ENCODE results near the gene SPG11. TPM values are rescaled to one million over a fixed set of nuclear protein-coding genes. Genes with fewer than 3 reads are reported as not detected.
A peak's percentile ranks its signal among the peaks of the same experiment; 100 is the strongest.

Gene SPG11
- total and polyA plus RNA-seq, 2 of the 13 experiments (the other 11 are each of a cell fraction or from before 2014, with no cell fraction given): 31.5 to 40.7 TPM

DNA sequence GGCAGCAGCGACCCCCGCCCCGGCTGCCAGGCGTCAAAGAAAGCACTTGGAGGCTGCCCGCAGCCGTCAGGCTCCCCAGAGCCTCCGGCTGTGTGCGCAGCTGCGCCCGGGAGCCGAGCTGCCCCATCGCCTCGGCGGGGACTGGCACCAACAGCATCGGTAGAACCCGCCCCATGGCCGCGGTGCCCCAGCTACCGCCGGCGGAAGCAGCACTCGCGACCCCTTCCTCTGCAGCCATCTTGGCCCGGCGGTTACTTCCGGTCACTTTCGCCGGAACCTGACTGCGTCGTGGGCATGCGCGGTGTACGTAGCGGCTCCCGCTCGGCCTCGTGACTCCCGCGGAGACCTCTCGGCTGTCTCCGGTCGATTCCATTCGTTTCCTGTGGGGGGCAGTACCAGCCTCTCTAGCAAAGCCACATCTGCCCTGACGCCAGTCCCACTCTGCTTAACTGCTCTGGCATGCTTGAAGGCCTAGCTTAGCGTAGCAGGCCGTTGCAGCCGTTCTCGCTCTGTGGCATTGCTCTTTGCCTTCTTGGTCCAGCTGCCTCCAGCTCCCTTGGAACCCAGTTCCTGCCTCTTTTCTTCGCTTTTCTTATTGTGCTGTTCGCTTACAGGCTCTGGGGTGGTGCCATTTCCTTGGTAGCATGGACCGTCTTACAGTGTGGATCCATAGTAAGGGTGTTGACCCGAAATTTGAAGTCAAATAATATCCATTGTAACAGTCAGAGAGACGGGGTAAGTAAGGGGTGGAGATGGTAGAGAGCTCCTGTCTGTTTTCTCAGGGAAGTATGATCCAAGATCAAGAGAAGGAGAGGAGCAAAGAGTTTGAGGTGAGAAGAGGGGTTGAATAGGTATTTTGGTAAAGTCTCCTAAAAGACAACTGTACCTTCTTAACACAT is at the start of gene SPG11 (continued):
- TF ChIP-seq, protein P1, sequence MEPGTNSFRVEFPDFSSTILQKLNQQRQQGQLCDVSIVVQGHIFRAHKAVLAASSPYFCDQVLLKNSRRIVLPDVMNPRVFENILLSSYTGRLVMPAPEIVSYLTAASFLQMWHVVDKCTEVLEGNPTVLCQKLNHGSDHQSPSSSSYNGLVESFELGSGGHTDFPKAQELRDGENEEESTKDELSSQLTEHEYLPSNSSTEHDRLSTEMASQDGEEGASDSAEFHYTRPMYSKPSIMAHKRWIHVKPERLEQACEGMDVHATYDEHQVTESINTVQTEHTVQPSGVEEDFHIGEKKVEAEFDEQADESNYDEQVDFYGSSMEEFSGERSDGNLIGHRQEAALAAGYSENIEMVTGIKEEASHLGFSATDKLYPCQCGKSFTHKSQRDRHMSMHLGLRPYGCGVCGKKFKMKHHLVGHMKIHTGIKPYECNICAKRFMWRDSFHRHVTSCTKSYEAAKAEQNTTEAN (CRISPR knock-in tag; conservative IDR thresholded peaks at IDR 0.05): peak; percentile 88
- no peak for TF ChIP-seq ZNF296 (CRISPR knock-in tag; conservative IDR thresholded peaks at IDR 0.05)
- TF ChIP-seq RXRA (CRISPR knock-in tag; IDR thresholded peaks at IDR 0.05): peak; percentile 80; the same call in 1 of the 2 replicates
- TF ChIP-seq REL (CRISPR knock-in tag; conservative IDR thresholded peaks at IDR 0.05): peak; percentile 89
- TF ChIP-seq NR2F1 (CRISPR knock-in tag; IDR thresholded peaks at IDR 0.05): no peak
- peak; percentile 62 for TF ChIP-seq BCL6 (CRISPR knock-in tag; IDR thresholded peaks at IDR 0.05)
- peak; percentile 77 for TF ChIP-seq ZNF724P (CRISPR knock-in tag; IDR thresholded peaks at IDR 0.05; ENCODE audit: borderline replicate concordance)
- TF ChIP-seq, protein P2, sequence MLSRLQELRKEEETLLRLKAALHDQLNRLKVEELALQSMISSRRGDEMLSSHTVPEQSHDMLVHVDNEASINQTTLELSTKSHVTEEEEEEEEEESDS (CRISPR knock-in tag; IDR thresholded peaks at IDR 0.05; ENCODE audit: borderline replicate concordance): 0 out of 2 replicates have a peak, but pooled peaks have one; percentile 15
- TF ChIP-seq NFE2L1 (CRISPR knock-in tag; IDR thresholded peaks at IDR 0.05; ENCODE audit: borderline replicate concordance): peak; percentile 47; the same call in 1 of the 2 replicates
- TF ChIP-seq KDM5B (CRISPR knock-in tag; IDR thresholded peaks at IDR 0.05; ENCODE audit: borderline replicate concordance): peak; percentile 81
- TF ChIP-seq ZNF431 (CRISPR knock-in tag; IDR thresholded peaks at IDR 0.05; ENCODE audit: borderline replicate concordance, low read depth): no peak; the same call in 1 of the 2 replicates
- peak; percentile 78 for TF ChIP-seq TBX2 (CRISPR knock-in tag; IDR thresholded peaks at IDR 0.05; ENCODE audit: borderline replicate concordance)
- no peak for TF ChIP-seq IKZF1 (IDR thresholded peaks at IDR 0.05)
- TF ChIP-seq MTF1 (CRISPR knock-in tag; IDR thresholded peaks at IDR 0.05): no peak
- TF ChIP-seq, protein P3, sequence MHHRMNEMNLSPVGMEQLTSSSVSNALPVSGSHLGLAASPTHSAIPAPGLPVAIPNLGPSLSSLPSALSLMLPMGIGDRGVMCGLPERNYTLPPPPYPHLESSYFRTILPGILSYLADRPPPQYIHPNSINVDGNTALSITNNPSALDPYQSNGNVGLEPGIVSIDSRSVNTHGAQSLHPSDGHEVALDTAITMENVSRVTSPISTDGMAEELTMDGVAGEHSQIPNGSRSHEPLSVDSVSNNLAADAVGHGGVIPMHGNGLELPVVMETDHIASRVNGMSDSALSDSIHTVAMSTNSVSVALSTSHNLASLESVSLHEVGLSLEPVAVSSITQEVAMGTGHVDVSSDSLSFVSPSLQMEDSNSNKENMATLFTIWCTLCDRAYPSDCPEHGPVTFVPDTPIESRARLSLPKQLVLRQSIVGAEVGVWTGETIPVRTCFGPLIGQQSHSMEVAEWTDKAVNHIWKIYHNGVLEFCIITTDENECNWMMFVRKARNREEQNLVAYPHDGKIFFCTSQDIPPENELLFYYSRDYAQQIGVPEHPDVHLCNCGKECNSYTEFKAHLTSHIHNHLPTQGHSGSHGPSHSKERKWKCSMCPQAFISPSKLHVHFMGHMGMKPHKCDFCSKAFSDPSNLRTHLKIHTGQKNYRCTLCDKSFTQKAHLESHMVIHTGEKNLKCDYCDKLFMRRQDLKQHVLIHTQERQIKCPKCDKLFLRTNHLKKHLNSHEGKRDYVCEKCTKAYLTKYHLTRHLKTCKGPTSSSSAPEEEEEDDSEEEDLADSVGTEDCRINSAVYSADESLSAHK (CRISPR knock-in tag; IDR thresholded peaks at IDR 0.05; ENCODE audit: borderline replicate concordance): no peak
- TF ChIP-seq MTF2 (CRISPR knock-in tag; IDR thresholded peaks at IDR 0.05; ENCODE audit: borderline replicate concordance): peak; percentile 90; the same call in 1 of the 2 replicates
- no peak for TF ChIP-seq KDM1A (CRISPR knock-in tag; IDR thresholded peaks at IDR 0.05)
- TF ChIP-seq RBM39 (IDR thresholded peaks at IDR 0.05; ENCODE audit: low read depth, low read length, poor library complexity, severe bottlenecking): peak; percentile 71
- TF ChIP-seq ZNF737 (CRISPR knock-in tag; IDR thresholded peaks at IDR 0.05; ENCODE audit: borderline replicate concordance): no peak; the same call in 1 of the 2 replicates
- TF ChIP-seq NCOA2 (CRISPR knock-in tag; IDR thresholded peaks at IDR 0.05): 0 out of 2 replicates have a peak, but pooled peaks have one; percentile 16
- TF ChIP-seq, protein P4, sequence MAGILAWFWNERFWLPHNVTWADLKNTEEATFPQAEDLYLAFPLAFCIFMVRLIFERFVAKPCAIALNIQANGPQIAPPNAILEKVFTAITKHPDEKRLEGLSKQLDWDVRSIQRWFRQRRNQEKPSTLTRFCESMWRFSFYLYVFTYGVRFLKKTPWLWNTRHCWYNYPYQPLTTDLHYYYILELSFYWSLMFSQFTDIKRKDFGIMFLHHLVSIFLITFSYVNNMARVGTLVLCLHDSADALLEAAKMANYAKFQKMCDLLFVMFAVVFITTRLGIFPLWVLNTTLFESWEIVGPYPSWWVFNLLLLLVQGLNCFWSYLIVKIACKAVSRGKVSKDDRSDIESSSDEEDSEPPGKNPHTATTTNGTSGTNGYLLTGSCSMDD (CRISPR knock-in tag; IDR thresholded peaks at IDR 0.05): no peak
- TF ChIP-seq MBNL3 (CRISPR knock-in tag; conservative IDR thresholded peaks at IDR 0.05): no peak
- no peak for TF ChIP-seq TSC22D2 (CRISPR knock-in tag; IDR thresholded peaks at IDR 0.05; ENCODE audit: borderline replicate concordance)
- no peak for TF ChIP-seq JARID2 (CRISPR knock-in tag; IDR thresholded peaks at IDR 0.05; ENCODE audit: insufficient replicate concordance)
